SW480 (cell line): ENCODE data around the gene FHAD1.

Source experiments
- DNase-seq: peaks from one replicate; pipeline ENCODE4 v3.0.0-alpha.2; 2016; ENCODE audit warnings: low spot score

Gene FHAD1

GRCh38 chr1:15248216-15248615 is 1.2 kb downstream of the FHAD1 start:
- no peak for DNase-seq

- DNase-seq, result peak; percentile 16
Observed at GRCh38 chr1:15249081-15249480, 2.1 kb downstream of the FHAD1 start.

GRCh38 chr1:15251857-15252835 is 5.1 kb downstream of the FHAD1 start:
- no peak for DNase-seq

GRCh38 chr1:15254559-15254958 is 7.5 kb downstream of the FHAD1 start:
- DNase-seq, result no peak

- DNase-seq, result no peak
Observed at GRCh38 chr1:15255582-15256149, 8.6 kb downstream of the FHAD1 start.

GRCh38 chr1:15256584-15256983 is 9.6 kb downstream of the FHAD1 start:
- no peak for DNase-seq

GRCh38 chr1:15257309-15257708 is 10.3 kb downstream of the FHAD1 start:
- DNase-seq, result no peak

- DNase-seq, result no peak
Observed at GRCh38 chr1:15258833-15259621, 12.0 kb downstream of the FHAD1 start.

- no peak for DNase-seq
Observed at GRCh38 chr1:15259622-15260007, 12.6 kb downstream of the FHAD1 start.

- peak; percentile 49 for DNase-seq
Observed at GRCh38 chr1:15260418-15261154, 13.6 kb downstream of the FHAD1 start.

- DNase-seq, result no peak
Observed at GRCh38 chr1:15261155-15262002, 14.4 kb downstream of the FHAD1 start.

GRCh38 chr1:15262003-15262377 is 15.0 kb downstream of the FHAD1 start:
- DNase-seq, result no peak

- no peak for DNase-seq
Observed at GRCh38 chr1:15262706-15263105, 15.7 kb downstream of the FHAD1 start.

GRCh38 chr1:15264769-15265168 is 17.7 kb downstream of the FHAD1 start:
- DNase-seq, result no peak

- no peak for DNase-seq
Observed at GRCh38 chr1:15271196-15271595, 24.2 kb downstream of the FHAD1 start.

- peak; percentile 78 for DNase-seq
Observed at GRCh38 chr1:15272009-15272781, 25.2 kb downstream of the FHAD1 start.

- DNase-seq, result no peak
Observed at GRCh38 chr1:15272782-15273127, 25.7 kb downstream of the FHAD1 start.

- no peak for DNase-seq
Observed at GRCh38 chr1:15273274-15273673, 26.3 kb downstream of the FHAD1 start.

- DNase-seq, result no peak
Observed at GRCh38 chr1:15275921-15276683, 29.1 kb downstream of the FHAD1 start.
